Measurements from ENCODE around the gene FIGNL1.
"Not testable (repeated sequence)": the region's sequence is repeated elsewhere in the genome, so short reads cannot be mapped to it uniquely, and the experiment has no call there.

Gene FIGNL1

GRCh38 chr7:50470250-50471163 is 20.4 kb upstream of the FIGNL1 start:
- Histone ChIP-seq H3K9me3 (ENCODE audit: control insufficient read depth, insufficient read depth, low read length) (no peaks in the 10 kb centered on the region), H3K27ac (ENCODE audit: low read depth, low read length) (no peak overlapping the region), H3K4me3 (ENCODE audit: low read depth, low read length) (no peak overlapping the region), H3K9ac (ENCODE audit: low read depth, low read length) (no peak overlapping the region), H3K4me1 (ENCODE audit: control insufficient read depth, insufficient read depth, low read length) (no peaks in the 10 kb centered on the region), H3K27me3 (ENCODE audit: control insufficient read depth, insufficient read depth, low read length) (peaks cover 13% of the 10 kb centered on the region), H3K36me3 (ENCODE audit: control insufficient read depth, insufficient read depth, low read length) (no peaks in the 10 kb centered on the region)

GRCh38 chr7:50469181-50469580 is 19.0 kb upstream of the FIGNL1 start:
- H3K4me3 ChIP-seq (ENCODE audit: low read depth, low read length), result no peak overlapping the region
- H3K27me3 ChIP-seq (ENCODE audit: control insufficient read depth, insufficient read depth, low read length), result peaks cover 13% of the 10 kb centered on the region
- H3K27ac ChIP-seq (ENCODE audit: low read depth, low read length), result no peak overlapping the region
- no peaks in the 10 kb centered on the region for H3K4me1 ChIP-seq (ENCODE audit: control insufficient read depth, insufficient read depth, low read length)
- no peak overlapping the region for H3K9ac ChIP-seq (ENCODE audit: low read depth, low read length)
- no peaks in the 10 kb centered on the region for H3K36me3 ChIP-seq (ENCODE audit: control insufficient read depth, insufficient read depth, low read length)
- no peaks in the 10 kb centered on the region for H3K9me3 ChIP-seq (ENCODE audit: control insufficient read depth, insufficient read depth, low read length)

GRCh38 chr7:50467817-50468610 is 17.9 kb upstream of the FIGNL1 start:
- Histone ChIP-seq H3K4me1 (ENCODE audit: control insufficient read depth, insufficient read depth, low read length) (no peaks in the 10 kb centered on the region), H3K4me3 (ENCODE audit: low read depth, low read length) (no peak overlapping the region), H3K27me3 (ENCODE audit: control insufficient read depth, insufficient read depth, low read length) (peaks cover 13% of the 10 kb centered on the region), H3K9ac (ENCODE audit: low read depth, low read length) (no peak overlapping the region), H3K9me3 (ENCODE audit: control insufficient read depth, insufficient read depth, low read length) (no peaks in the 10 kb centered on the region), H3K27ac (ENCODE audit: low read depth, low read length) (no peak overlapping the region), H3K36me3 (ENCODE audit: control insufficient read depth, insufficient read depth, low read length) (no peaks in the 10 kb centered on the region)

- H3K4me3 ChIP-seq (ENCODE audit: low read depth, low read length), result no peak overlapping the region
- no peak overlapping the region for H3K27ac ChIP-seq (ENCODE audit: low read depth, low read length)
- H3K9ac ChIP-seq (ENCODE audit: low read depth, low read length), result no peak overlapping the region
- H3K4me1 ChIP-seq (ENCODE audit: control insufficient read depth, insufficient read depth, low read length), result no peaks in the 10 kb centered on the region
- peaks cover 13% of the 10 kb centered on the region for H3K27me3 ChIP-seq (ENCODE audit: control insufficient read depth, insufficient read depth, low read length)
- no peaks in the 10 kb centered on the region for H3K36me3 ChIP-seq (ENCODE audit: control insufficient read depth, insufficient read depth, low read length)
- no peaks in the 10 kb centered on the region for H3K9me3 ChIP-seq (ENCODE audit: control insufficient read depth, insufficient read depth, low read length)
Measured at GRCh38 chr7:50466815-50467585, 16.9 kb upstream of the FIGNL1 start.

- Histone ChIP-seq H3K9me3 (ENCODE audit: control insufficient read depth, insufficient read depth, low read length) (no peaks in the 10 kb centered on the region; the same call in 1 of the 2 replicates), H3K27ac (ENCODE audit: low read depth, low read length) (no peak overlapping the region), H3K4me1 (ENCODE audit: control insufficient read depth, insufficient read depth, low read length) (no peaks in the 10 kb centered on the region), H3K36me3 (ENCODE audit: control insufficient read depth, insufficient read depth, low read length) (no peaks in the 10 kb centered on the region), H3K4me3 (ENCODE audit: low read depth, low read length) (no peak overlapping the region), H3K9ac (ENCODE audit: low read depth, low read length) (no peak overlapping the region), H3K27me3 (ENCODE audit: control insufficient read depth, insufficient read depth, low read length) (peaks cover 6% of the 10 kb centered on the region; the same call in 1 of the 2 replicates)
Measured at GRCh38 chr7:50463035-50463434, 12.9 kb upstream of the FIGNL1 start.

- Histone ChIP-seq H3K36me3 (ENCODE audit: control insufficient read depth, insufficient read depth, low read length) (no peaks in the 10 kb centered on the region), H3K27ac (ENCODE audit: low read depth, low read length) (no peak overlapping the region), H3K9me3 (ENCODE audit: control insufficient read depth, insufficient read depth, low read length) (no peaks in the 10 kb centered on the region; the same call in 1 of the 2 replicates), H3K27me3 (ENCODE audit: control insufficient read depth, insufficient read depth, low read length) (peaks cover under 1% of the 10 kb centered on the region; the same call in 1 of the 2 replicates), H3K4me3 (ENCODE audit: low read depth, low read length) (no peak overlapping the region), H3K4me1 (ENCODE audit: control insufficient read depth, insufficient read depth, low read length) (no peaks in the 10 kb centered on the region), H3K9ac (ENCODE audit: low read depth, low read length) (no peak overlapping the region)
Measured at GRCh38 chr7:50462361-50462760, 12.2 kb upstream of the FIGNL1 start.

GRCh38 chr7:50461695-50462094 is 11.5 kb upstream of the FIGNL1 start:
- no peaks in the 10 kb centered on the region for H3K4me1 ChIP-seq (ENCODE audit: control insufficient read depth, insufficient read depth, low read length)
- H3K9ac ChIP-seq (ENCODE audit: low read depth, low read length), result no peak overlapping the region
- no peak overlapping the region for H3K27ac ChIP-seq (ENCODE audit: low read depth, low read length)
- no peaks in the 10 kb centered on the region; the same call in 1 of the 2 replicates for H3K9me3 ChIP-seq (ENCODE audit: control insufficient read depth, insufficient read depth, low read length)
- H3K36me3 ChIP-seq (ENCODE audit: control insufficient read depth, insufficient read depth, low read length), result no peaks in the 10 kb centered on the region
- H3K27me3 ChIP-seq (ENCODE audit: control insufficient read depth, insufficient read depth, low read length), result no peaks in the 10 kb centered on the region; the same call in 1 of the 2 replicates
- no peak overlapping the region for H3K4me3 ChIP-seq (ENCODE audit: low read depth, low read length)

GRCh38 chr7:50459183-50459582 is 9.0 kb upstream of the FIGNL1 start:
- not testable (repeated sequence) for H3K27me3 ChIP-seq (ENCODE audit: control insufficient read depth, insufficient read depth, low read length); H3K9ac ChIP-seq (ENCODE audit: low read depth, low read length); H3K36me3 ChIP-seq (ENCODE audit: control insufficient read depth, insufficient read depth, low read length); H3K27ac ChIP-seq (ENCODE audit: low read depth, low read length); H3K9me3 ChIP-seq (ENCODE audit: control insufficient read depth, insufficient read depth, low read length); H3K4me1 ChIP-seq (ENCODE audit: control insufficient read depth, insufficient read depth, low read length); H3K4me3 ChIP-seq (ENCODE audit: low read depth, low read length)

- not testable (repeated sequence) for H3K36me3 ChIP-seq (ENCODE audit: control insufficient read depth, insufficient read depth, low read length); H3K9ac ChIP-seq (ENCODE audit: low read depth, low read length); H3K27me3 ChIP-seq (ENCODE audit: control insufficient read depth, insufficient read depth, low read length); H3K9me3 ChIP-seq (ENCODE audit: control insufficient read depth, insufficient read depth, low read length); H3K4me3 ChIP-seq (ENCODE audit: low read depth, low read length); H3K4me1 ChIP-seq (ENCODE audit: control insufficient read depth, insufficient read depth, low read length); H3K27ac ChIP-seq (ENCODE audit: low read depth, low read length)
Measured at GRCh38 chr7:50458651-50459050, 8.5 kb upstream of the FIGNL1 start.

- Histone ChIP-seq H3K4me3 (ENCODE audit: low read depth, low read length) (no peak overlapping the region), H3K27ac (ENCODE audit: low read depth, low read length) (no peak overlapping the region), H3K27me3 (ENCODE audit: control insufficient read depth, insufficient read depth, low read length) (no peaks in the 10 kb centered on the region; the same call in 1 of the 2 replicates), H3K36me3 (ENCODE audit: control insufficient read depth, insufficient read depth, low read length) (no peaks in the 10 kb centered on the region), H3K9ac (ENCODE audit: low read depth, low read length) (no peak overlapping the region), H3K9me3 (ENCODE audit: control insufficient read depth, insufficient read depth, low read length) (no peaks in the 10 kb centered on the region; the same call in 1 of the 2 replicates), H3K4me1 (ENCODE audit: control insufficient read depth, insufficient read depth, low read length) (no peaks in the 10 kb centered on the region)
Measured at GRCh38 chr7:50456371-50457123, 6.4 kb upstream of the FIGNL1 start.
